COLO829 (cell line): ENCODE data around the gene SLC10A7.

Experiments
- DNase-seq: peaks from one replicate; pipeline ENCODE4 v3.0.0; 2012; ENCODE audit warnings: low spot score

SLC10A7 gene

DNA sequence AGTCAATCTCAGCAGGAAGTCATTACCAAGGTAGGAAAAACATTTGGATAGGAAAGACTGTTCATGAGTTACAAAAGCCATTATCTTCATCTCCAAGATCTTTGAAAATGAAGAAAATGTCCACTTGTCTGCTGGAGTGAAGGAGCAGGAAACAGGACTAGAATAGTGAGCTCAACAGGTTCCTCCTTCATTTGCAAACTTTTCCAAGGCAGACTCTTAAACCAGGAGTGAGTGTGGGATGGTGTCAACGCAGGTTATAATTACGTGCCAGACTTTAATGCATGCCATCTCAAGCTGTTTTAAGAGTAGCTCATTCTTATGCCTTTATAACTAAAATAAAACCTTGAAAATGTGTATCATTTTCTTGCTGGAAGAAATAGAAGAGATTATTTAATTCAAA, 310.9 kb downstream of the SLC10A7 start:
- DNase-seq: no peak

GRCh38 chr4:146207410-146207809, 314.3 kb downstream of the SLC10A7 start:
- DNase-seq: no peak
